Endodermal cell (in vitro differentiated cells): ENCODE results near the gene CTNNA1. TPM values are rescaled to one million over a fixed set of nuclear protein-coding genes. Genes with fewer than 3 reads are reported as not detected.
A peak's percentile ranks its signal among the peaks of the same experiment; 100 is the strongest.

Source experiments
- DNase-seq: peaks from one replicate; pipeline ENCODE4 v3.0.0-alpha.2; 2017
- H3K27ac ChIP-seq: 2 replicates; pipeline ENCODE4 v1.5.1; 2013; ENCODE audit warnings: mild to moderate bottlenecking, low read depth, low read length, moderate library complexity
- H3K27me3 ChIP-seq: 2 replicates; pipeline ENCODE4 v1.6.1; 2013; ENCODE audit warnings: mild to moderate bottlenecking, low read length, moderate library complexity; ENCODE audit not compliant: insufficient read depth, control insufficient read depth, poor library complexity, severe bottlenecking
- H3K36me3 ChIP-seq: 2 replicates; pipeline ENCODE4 v1.7.0; 2013; ENCODE audit warnings: mild to moderate bottlenecking, low read length, moderate library complexity; ENCODE audit not compliant: control insufficient read depth, insufficient read depth
- H3K4me1 ChIP-seq: one replicate; pipeline ENCODE4 v1.7.0; 2013; ENCODE audit warnings: low read length; ENCODE audit not compliant: control insufficient read depth, insufficient read depth
- H3K4me3 ChIP-seq: 2 replicates; pipeline ENCODE4 v1.5.1; 2013; ENCODE audit warnings: mild to moderate bottlenecking, low read length, moderate library complexity
- H3K9ac ChIP-seq: 2 replicates; pipeline ENCODE4 v1.6.1; 2013; ENCODE audit warnings: mild to moderate bottlenecking, low read length, moderate library complexity; ENCODE audit not compliant: poor library complexity, severe bottlenecking; ENCODE audit errors: extremely low read depth
- H3K9me3 ChIP-seq: 2 replicates; pipeline ENCODE4 v1.6.1; 2013; ENCODE audit warnings: mild to moderate bottlenecking, low read length, moderate library complexity; ENCODE audit not compliant: control insufficient read depth
- H3K27ac Mint-ChIP-seq: 2 replicates; pipeline ENCODE4 v1.8.0; 2020; ENCODE audit warnings: mixed read lengths
- H3K27me3 Mint-ChIP-seq: 2 replicates; pipeline ENCODE4 v1.8.0; 2021; ENCODE audit warnings: mild to moderate bottlenecking, mixed read lengths; ENCODE audit not compliant: insufficient read depth
- H3K36me3 Mint-ChIP-seq: 2 replicates; pipeline ENCODE4 v1.8.0; 2020; ENCODE audit warnings: low read depth, mixed read lengths
- H3K4me1 Mint-ChIP-seq: 2 replicates; pipeline ENCODE4 v1.8.0; 2020; ENCODE audit warnings: mixed read lengths
- H3K4me3 Mint-ChIP-seq: 2 replicates; pipeline ENCODE4 v1.8.0; 2020; ENCODE audit warnings: mild to moderate bottlenecking, moderate library complexity, mixed read lengths
- H3K9me3 Mint-ChIP-seq: 2 replicates; pipeline ENCODE4 v1.8.0; 2020; ENCODE audit warnings: mild to moderate bottlenecking, mixed read lengths
- WGBS, 2 experiments: methylation state at CpG; one replicate each; pipeline versions ENCODE4 v1.1.5 to v1.1.7; 2013; ENCODE audit warnings: missing lambda C conversion rate in 2 of 2, mixed read lengths in 1 of 2; ENCODE audit not compliant: insufficient coverage in 1 of 2, insufficient read length in 1 of 2; 5-methylcytosine and 5-hydroxymethylcytosine counted together
- total RNA-seq, 2 donors: library from RNA; stranded (reverse); fragmentation: NEBNext Ultra II Directional in 1 of 2; extraction: Animal tissue kit (Norgen Biotek cat#: 25700) in 1 of 2; gene quantifications; 2 replicates in 1 of 2; 3 replicates in 1 of 2; pipeline ENCODE4 v1.2.1, GENCODE V29; 2021
- TF ChIP-seq, protein P1 (sequence below): fragments of 200-600 bp; sonication (generic); conservative IDR thresholded peaks from 2 replicates; pipeline ENCODE4 v1.5.0; 2021; ENCODE audit warnings: antibody characterized with exemption, mild to moderate bottlenecking

Gene CTNNA1
- total RNA-seq, 2 donors from 2014 or later, result 298 to 305 TPM

DNA sequence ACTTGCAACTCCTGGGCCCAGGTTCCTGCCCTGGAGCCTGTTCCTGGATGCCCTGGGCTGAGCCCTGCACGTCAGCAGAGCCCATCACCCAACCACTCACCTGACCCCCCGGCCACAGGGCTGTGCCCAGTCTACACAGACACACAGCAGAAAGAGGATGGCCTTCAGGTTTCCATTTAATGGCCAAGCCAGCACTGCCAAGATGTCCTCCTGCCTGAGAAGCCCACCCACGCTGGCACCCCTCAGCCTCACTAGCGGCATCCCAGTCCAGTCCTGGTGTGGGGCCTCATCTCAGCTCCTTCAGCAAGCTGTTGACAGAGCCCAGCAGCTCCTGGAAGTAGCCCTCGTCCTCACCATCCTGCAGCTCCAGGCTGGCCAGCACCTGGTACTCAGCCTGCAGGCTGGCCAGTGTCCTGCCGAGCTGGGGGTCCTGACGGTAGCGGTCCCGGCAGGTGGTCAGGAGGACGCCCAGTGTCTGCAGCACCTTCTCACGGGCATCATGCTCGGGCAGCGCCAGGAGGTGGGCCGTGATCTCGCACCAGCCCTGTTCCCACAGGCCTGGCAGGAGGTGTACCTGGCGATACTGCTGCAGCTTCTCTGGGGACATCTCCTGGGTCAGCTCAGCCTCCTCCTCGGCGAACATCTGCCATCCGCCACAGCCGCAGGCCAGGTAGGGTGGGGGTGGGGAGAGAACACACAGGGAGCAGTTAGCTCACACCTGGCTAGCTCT, 193.8 kb downstream of the CTNNA1 start:
- no peaks in the 10 kb centered on the region for H3K9me3 ChIP-seq
- Mint-ChIP-seq H3K27ac (no peak overlapping the region), H3K4me3 (no peak overlapping the region), H3K9me3 (no peaks in the 10 kb centered on the region), H3K27me3 (no peaks in the 10 kb centered on the region), H3K4me1 (peaks cover 13% of the 10 kb centered on the region), H3K36me3 (peaks cover 4% of the 10 kb centered on the region)
- H3K4me3 ChIP-seq, result no peak overlapping the region
- H3K4me1 ChIP-seq, result peaks cover 8% of the 10 kb centered on the region
- peaks cover 6% of the 10 kb centered on the region for H3K36me3 ChIP-seq
- no peaks in the 10 kb centered on the region for H3K27me3 ChIP-seq
- TF ChIP-seq, protein P1, sequence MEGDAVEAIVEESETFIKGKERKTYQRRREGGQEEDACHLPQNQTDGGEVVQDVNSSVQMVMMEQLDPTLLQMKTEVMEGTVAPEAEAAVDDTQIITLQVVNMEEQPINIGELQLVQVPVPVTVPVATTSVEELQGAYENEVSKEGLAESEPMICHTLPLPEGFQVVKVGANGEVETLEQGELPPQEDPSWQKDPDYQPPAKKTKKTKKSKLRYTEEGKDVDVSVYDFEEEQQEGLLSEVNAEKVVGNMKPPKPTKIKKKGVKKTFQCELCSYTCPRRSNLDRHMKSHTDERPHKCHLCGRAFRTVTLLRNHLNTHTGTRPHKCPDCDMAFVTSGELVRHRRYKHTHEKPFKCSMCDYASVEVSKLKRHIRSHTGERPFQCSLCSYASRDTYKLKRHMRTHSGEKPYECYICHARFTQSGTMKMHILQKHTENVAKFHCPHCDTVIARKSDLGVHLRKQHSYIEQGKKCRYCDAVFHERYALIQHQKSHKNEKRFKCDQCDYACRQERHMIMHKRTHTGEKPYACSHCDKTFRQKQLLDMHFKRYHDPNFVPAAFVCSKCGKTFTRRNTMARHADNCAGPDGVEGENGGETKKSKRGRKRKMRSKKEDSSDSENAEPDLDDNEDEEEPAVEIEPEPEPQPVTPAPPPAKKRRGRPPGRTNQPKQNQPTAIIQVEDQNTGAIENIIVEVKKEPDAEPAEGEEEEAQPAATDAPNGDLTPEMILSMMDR, result no peak
- 93 to 94% methylated on average over 11 to 20 of the region's 20 CpGs for WGBS, 2 experiments
- no peak overlapping the region for H3K9ac ChIP-seq
- no peak overlapping the region for H3K27ac ChIP-seq
- no peak for DNase-seq

DNA sequence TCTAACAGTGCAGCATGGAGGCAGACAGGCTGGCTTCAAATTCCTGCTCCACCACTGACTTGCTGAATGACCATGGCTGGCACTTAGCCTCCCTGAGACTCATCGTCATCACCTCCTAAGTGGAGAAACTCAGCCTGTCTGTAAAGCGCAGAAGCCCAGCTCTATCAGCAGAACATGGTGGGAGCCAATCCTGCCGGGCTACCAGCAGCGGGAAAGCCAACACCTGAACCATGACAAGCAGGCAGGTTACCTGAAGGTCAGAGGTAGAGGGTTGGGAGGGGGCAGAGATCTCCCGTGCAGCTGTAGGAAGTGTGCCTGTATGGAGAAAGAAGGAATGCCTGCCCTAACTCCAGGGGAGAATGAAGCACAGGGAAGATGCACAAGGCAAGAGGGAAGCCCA, 194.6 kb downstream of the CTNNA1 start:
- no peak overlapping the region for H3K27ac ChIP-seq
- no peak overlapping the region for H3K4me3 Mint-ChIP-seq

DNA sequence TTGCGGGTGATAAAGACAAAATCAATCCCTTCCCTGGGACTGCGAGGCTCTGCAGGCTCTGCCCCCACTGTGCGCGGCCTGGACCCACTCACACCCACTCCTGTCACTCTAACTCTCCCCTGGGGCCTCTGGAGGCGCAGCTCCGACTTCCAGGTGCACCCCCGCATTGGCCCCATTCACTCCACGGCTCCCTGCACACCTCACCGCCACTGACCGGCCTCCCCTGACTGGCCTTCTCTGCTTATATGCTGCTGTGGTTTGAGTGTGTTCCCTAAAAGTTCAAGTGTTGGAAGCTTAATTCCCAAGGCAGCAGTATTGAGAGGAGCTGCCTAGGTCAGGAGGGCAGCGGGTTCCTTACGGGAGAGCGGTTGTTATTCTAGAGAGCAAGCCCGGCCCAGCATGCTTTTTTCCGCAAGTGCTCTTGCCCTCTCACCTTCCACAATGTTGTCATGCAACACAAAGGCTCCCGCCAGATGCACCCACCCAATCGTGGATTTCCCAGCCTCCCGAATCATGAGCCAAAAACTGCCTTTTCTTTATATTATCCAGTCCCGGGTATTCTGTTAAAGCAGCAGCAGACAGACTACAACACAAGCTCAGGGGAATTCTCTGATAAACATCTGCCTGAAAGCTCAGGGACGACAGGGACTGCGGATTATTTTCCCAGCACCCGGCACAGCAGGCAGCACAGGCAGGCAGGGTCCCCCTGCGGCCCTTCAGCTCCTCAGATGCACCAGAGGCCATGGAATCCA, 195.4 kb downstream of the CTNNA1 start:
- TF ChIP-seq, protein P1, result no peak
- no peak for DNase-seq
- peak overlapping the region; percentile 68 for H3K27ac ChIP-seq
- H3K36me3 Mint-ChIP-seq, result peaks cover 4% of the 10 kb centered on the region
- H3K4me1 Mint-ChIP-seq, result peaks cover 15% of the 10 kb centered on the region
- H3K9me3 ChIP-seq, result no peaks in the 10 kb centered on the region
- H3K4me3 ChIP-seq, result no peak overlapping the region
- no peaks in the 10 kb centered on the region for H3K27me3 ChIP-seq
- no peaks in the 10 kb centered on the region for H3K9me3 Mint-ChIP-seq
- H3K9ac ChIP-seq, result no peak overlapping the region
- no peak overlapping the region for H3K4me3 Mint-ChIP-seq
- WGBS, 2 experiments, result 74 to 85% methylated on average over 17 to 23 of the region's 23 CpGs
- peaks cover 6% of the 10 kb centered on the region for H3K36me3 ChIP-seq
- peaks cover 8% of the 10 kb centered on the region for H3K4me1 ChIP-seq
- H3K27ac Mint-ChIP-seq, result peak overlapping the region; percentile 36
- no peaks in the 10 kb centered on the region for H3K27me3 Mint-ChIP-seq

More for the DNA sequence above, 194.6 kb downstream of the CTNNA1 start:
- Histone ChIP-seq H3K4me1 (peaks cover 8% of the 10 kb centered on the region), H3K36me3 (peaks cover 6% of the 10 kb centered on the region), H3K4me3 (no peak overlapping the region), H3K9ac (no peak overlapping the region), H3K27me3 (no peaks in the 10 kb centered on the region), H3K9me3 (no peaks in the 10 kb centered on the region)
- TF ChIP-seq, protein P1, result no peak
- H3K27me3 Mint-ChIP-seq, result no peaks in the 10 kb centered on the region
- no peaks in the 10 kb centered on the region for H3K9me3 Mint-ChIP-seq
- H3K36me3 Mint-ChIP-seq, result peaks cover 4% of the 10 kb centered on the region
- DNase-seq, result no peak
- no peak overlapping the region for H3K27ac Mint-ChIP-seq
- H3K4me1 Mint-ChIP-seq, result peaks cover 15% of the 10 kb centered on the region
- WGBS, 2 experiments, result 92 to 95% methylated on average over 5 of the region's 5 CpGs
